Dedifferentiated amniotic fluid mesenchymal stem cell (primary cell): ENCODE measurements around the gene RNU1-3.
"Not testable (repeated sequence)": the region's sequence is repeated elsewhere in the genome, so short reads cannot be mapped to it uniquely, and the experiment has no call there.

ENCODE experiments used
- DNase-seq: peaks from one replicate; pipeline ENCODE4 v3.0.0-alpha.2; 2016; ENCODE audit errors: extremely low spot score

The RNU1-3 gene

DNA sequence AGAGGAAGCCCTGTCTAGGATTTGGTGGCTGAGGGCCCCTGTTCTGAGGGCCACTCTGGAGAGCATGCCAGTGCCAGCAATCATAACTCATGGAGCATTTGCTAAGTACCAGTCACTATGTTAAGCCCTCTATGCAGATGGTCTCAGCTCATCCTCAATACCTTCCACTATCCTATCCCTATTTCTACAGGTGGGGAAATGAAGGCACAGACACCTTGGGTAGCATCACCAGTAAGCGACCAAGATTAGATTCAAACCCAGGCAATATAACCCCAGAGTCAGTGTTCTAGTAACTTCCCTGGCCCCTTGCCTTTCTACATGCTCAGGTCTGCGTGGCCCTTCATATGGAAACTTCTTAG lies 45.5 kb downstream of the RNU1-3 start:
- no peak for DNase-seq

- not testable (repeated sequence) for DNase-seq
Measured at GRCh38 chr1:16619803-16620501, 46.8 kb downstream of the RNU1-3 start.

DNA sequence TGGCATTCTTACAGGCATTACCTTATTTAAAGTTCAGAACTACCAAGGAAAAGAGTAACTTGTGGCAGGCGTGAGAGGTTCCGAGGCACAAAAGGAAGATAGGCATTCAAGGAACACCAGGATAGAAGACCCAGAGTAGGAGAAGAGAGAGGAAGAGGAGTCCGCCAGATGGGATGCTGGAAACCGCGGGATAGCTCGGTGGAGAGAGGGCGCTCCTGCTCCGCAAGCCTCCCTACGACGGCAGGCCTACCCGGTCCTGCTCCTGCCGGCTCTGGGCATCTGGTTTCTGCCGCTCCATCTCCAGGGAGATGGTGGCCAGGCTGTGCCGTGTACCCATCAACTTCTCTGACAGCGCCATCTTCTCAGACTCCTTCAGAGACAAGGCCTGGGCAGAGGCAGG lies 48.0 kb downstream of the RNU1-3 start:
- DNase-seq = peak; percentile 22

DNA sequence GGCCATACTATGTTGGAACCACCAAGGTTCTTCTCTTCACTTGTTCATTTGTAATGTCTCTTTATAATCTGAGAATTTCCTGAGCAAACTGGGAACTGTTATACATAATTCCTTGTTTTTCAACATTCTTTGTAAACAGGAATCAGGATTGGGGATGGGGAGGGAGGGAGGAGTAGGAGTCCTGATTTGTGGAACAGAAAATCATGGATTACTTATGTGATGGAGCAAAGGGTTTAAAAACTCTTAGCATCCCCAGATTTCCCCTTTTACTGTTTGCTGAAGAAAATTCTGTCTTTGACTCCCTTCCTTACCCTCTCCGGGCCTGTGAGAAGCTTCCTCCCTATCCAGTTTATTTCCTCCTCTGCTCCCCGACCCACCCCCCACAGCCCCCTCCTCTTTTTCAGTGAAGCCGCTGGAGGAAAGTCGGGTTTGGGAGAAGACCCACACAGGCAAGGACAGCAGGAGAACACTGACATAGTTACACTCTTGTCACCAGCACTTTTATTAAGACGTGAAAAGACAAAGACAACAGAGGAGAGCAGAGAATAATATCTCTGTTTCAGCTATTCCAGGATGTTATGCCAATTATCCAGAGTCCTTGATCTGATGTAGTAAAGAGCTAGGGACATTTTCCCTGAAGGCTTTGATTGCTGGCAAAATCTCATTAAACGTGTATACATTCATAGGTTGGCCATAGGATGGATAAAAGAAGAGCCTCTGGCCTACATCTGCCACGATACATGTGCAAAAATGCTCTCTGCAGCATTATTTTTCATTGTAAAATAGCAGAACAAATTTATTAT lies 48.8 kb downstream of the RNU1-3 start:
- peak; percentile 14 for DNase-seq

DNA sequence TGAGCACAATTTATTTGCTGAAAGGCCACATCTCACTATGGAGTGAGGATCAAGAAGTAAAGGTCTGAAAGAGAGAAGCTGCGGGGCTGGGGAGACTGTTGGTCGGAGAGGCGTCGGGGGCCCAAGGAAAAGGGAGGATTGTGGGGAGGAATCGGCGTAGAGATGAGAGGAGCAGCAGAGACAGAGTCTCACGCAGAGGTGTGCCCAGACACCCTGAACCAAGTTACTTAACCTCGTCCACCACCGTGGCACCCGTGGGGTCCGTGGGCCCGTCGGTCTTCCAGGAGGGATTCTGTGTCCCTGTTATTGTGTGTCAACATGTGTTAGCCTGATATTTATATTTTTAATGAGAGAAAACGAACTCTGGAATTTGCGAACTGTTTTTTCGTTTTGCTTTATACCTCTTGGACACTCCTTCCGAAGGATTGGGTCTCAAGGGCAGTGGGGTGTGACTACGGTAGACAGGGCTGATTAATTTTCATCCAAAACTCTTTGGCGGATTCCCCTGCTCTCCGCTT lies 49.6 kb downstream of the RNU1-3 start:
- DNase-seq = no peak
